ENCODE measurements around the gene TMEM116.
A peak's percentile ranks its signal among the peaks of the same experiment; 100 is the strongest.
"Not testable (repeated sequence)": the region's sequence is repeated elsewhere in the genome, so short reads cannot be mapped to it uniquely, and the experiment has no call there.

Gene TMEM116

GRCh38 chr12:112012775-112013600, at the start of gene TMEM116, which contains the start of gene ERP29:
Gene TMEM116, minus strand, starts transcription at chr12:112013165. Its CDS starts 7,895 bp downstream, at chr12:112005270.
Gene ERP29, plus strand, starts transcription at chr12:112013426. Its CDS starts 40 bp downstream, at chr12:112013466.
- peak within 1 kb of the TSS; percentile 85 for H3K4me3 ChIP-seq (ENCODE audit: low read length)
- DNase-seq (ENCODE audit: low read depth) = peak; percentile 91
- TF ChIP-seq CTCF (conservative IDR thresholded peaks at IDR 0.05; ENCODE audit: low read depth, low read length) = peak; percentile 32

GRCh38 chr12:112061137-112061536, 48.2 kb upstream of the TMEM116 start:
- no peak for TF ChIP-seq CTCF (conservative IDR thresholded peaks at IDR 0.05; ENCODE audit: low read depth, low read length)
- DNase-seq (ENCODE audit: low read depth) = no peak
- no peak overlapping the region for H3K4me3 ChIP-seq (ENCODE audit: low read length)

- no peak overlapping the region for H3K4me3 ChIP-seq (ENCODE audit: low read length)
- no peak for TF ChIP-seq CTCF (conservative IDR thresholded peaks at IDR 0.05; ENCODE audit: low read depth, low read length)
- no peak for DNase-seq (ENCODE audit: low read depth)
Observed at GRCh38 chr12:112049351-112049750, 36.4 kb upstream of the TMEM116 start.

- no peak for TF ChIP-seq CTCF (conservative IDR thresholded peaks at IDR 0.05; ENCODE audit: low read depth, low read length)
- H3K4me3 ChIP-seq (ENCODE audit: low read length) = no peak overlapping the region
- DNase-seq (ENCODE audit: low read depth) = no peak
Observed at GRCh38 chr12:112046003-112046402, 33.0 kb upstream of the TMEM116 start.

- H3K4me3 ChIP-seq (ENCODE audit: low read length); DNase-seq (ENCODE audit: low read depth): not testable (repeated sequence)
Observed at GRCh38 chr12:112036614-112037013, 23.6 kb upstream of the TMEM116 start.

- no peak for DNase-seq (ENCODE audit: low read depth)
- no peak for TF ChIP-seq CTCF (conservative IDR thresholded peaks at IDR 0.05; ENCODE audit: low read depth, low read length)
- H3K4me3 ChIP-seq (ENCODE audit: low read length) = no peak overlapping the region
Observed at GRCh38 chr12:112035219-112035785, 22.3 kb upstream of the TMEM116 start.

GRCh38 chr12:112032292-112032691, 19.3 kb upstream of the TMEM116 start:
- no peak for TF ChIP-seq CTCF (conservative IDR thresholded peaks at IDR 0.05; ENCODE audit: low read depth, low read length)
- no peak overlapping the region for H3K4me3 ChIP-seq (ENCODE audit: low read length)
- no peak for DNase-seq (ENCODE audit: low read depth)
